GM18526 (cell line): ENCODE measurements around the gene DSTN.

Source experiments
- POLR2A ChIP-seq: IDR thresholded peaks from 3 replicates; pipeline ENCODE4 v1.6.1; 2011; ENCODE audit not compliant: insufficient read length; ENCODE audit errors: extremely low read depth

DSTN gene

GRCh38 chr20:17641993-17642392, 72.1 kb downstream of the DSTN start:
- no peak for TF ChIP-seq POLR2A

- TF ChIP-seq POLR2A: no peak
Observed at GRCh38 chr20:17642404-17643269, 72.8 kb downstream of the DSTN start.

GRCh38 chr20:17643531-17644188, 73.8 kb downstream of the DSTN start:
- TF ChIP-seq POLR2A: no peak

- no peak for TF ChIP-seq POLR2A
Observed at GRCh38 chr20:17644451-17644850, 74.6 kb downstream of the DSTN start.

GRCh38 chr20:17645010-17645409, 75.1 kb downstream of the DSTN start:
- TF ChIP-seq POLR2A: no peak

- no peak for TF ChIP-seq POLR2A
Observed at GRCh38 chr20:17645546-17646208, 75.8 kb downstream of the DSTN start.

GRCh38 chr20:17646209-17646960, 76.5 kb downstream of the DSTN start:
- TF ChIP-seq POLR2A: no peak

GRCh38 chr20:17646961-17647301, 77.1 kb downstream of the DSTN start:
- TF ChIP-seq POLR2A: no peak

- TF ChIP-seq POLR2A: no peak
Observed at GRCh38 chr20:17647391-17648314, 77.8 kb downstream of the DSTN start.

- TF ChIP-seq POLR2A: no peak
Observed at GRCh38 chr20:17648315-17648646, 78.4 kb downstream of the DSTN start.

- no peak for TF ChIP-seq POLR2A
Observed at GRCh38 chr20:17648791-17649730, 79.2 kb downstream of the DSTN start.

- no peak for TF ChIP-seq POLR2A
Observed at GRCh38 chr20:17650301-17651128, 80.6 kb downstream of the DSTN start.

- TF ChIP-seq POLR2A: no peak
Observed at GRCh38 chr20:17651129-17651759, 81.4 kb downstream of the DSTN start.
